Measurements from ENCODE around the gene PHETA2. TPM values are rescaled to one million over a fixed set of nuclear protein-coding genes. Genes with fewer than 3 reads are reported as not detected.
A peak's percentile ranks its signal among the peaks of the same experiment; 100 is the strongest.
"Not testable (repeated sequence)": the region's sequence is repeated elsewhere in the genome, so short reads cannot be mapped to it uniquely, and the experiment has no call there.

The PHETA2 gene
- total and polyA plus RNA-seq, 3 experiments from 2014 or later: 0.67 to 3.1 (median 3.1) TPM

DNA sequence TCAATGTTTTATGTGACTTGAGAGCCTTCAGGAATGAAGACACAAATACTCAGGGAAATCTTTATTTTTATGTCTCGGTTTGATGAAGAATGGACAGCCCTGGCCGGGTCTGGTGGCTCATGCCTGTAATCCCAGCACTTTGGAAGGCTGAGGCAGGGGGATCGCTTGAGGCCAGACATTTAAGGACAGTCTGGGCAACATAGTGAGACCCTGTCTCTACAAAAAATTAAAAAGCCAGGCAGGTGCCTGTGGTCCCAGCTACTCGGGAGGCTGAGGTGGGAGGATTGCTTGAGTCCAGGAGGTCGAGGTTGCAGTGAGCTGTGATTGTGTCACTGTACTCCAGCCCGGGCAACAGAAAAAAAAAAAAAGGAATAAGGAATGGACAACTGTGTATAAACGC, 2.5 kb upstream of the PHETA2 start:
- DNase-seq; H3K27me3 Mint-ChIP-seq; H3K9me3 Mint-ChIP-seq; H3K27me3 ChIP-seq (ENCODE audit: insufficient read depth, low read length, poor library complexity, severe bottlenecking); CTCF ChIA-PET; H3K9me3 ChIP-seq (ENCODE audit: low read length); H3K36me3 ChIP-seq (ENCODE audit: insufficient read depth, low read length): not testable (repeated sequence)
- Histone ChIP-seq H3K4me1 (ENCODE audit: insufficient read depth, low read length) (peaks cover 26% of the 10 kb centered on the region), H3K27ac (ENCODE audit: low read depth, low read length) (peak overlapping the region; percentile 76), H3K4me3 (ENCODE audit: low read length) (peak overlapping the region; percentile 85)
- Mint-ChIP-seq H3K4me3 (peak overlapping the region; percentile 91 to 96 (median 93)), H3K36me3 (peaks cover 0 to 25% (median 0%) of the 10 kb centered on the region in 3 donors), H3K4me1 (peaks cover 37 to 54% (median 46%) of the 10 kb centered on the region in 3 donors), H3K27ac (peak overlapping the region; percentile 68 to 94 (median 91))
- POLR2A ChIA-PET: interaction anchor here (0.7 to 2.2 kb wide), 3 partner anchors 8 to 29 kb away, joined by 5 to 19 read pairs (median 7); partner anchors contain the start of genes NDUFA6 and SMDT1

DNA sequence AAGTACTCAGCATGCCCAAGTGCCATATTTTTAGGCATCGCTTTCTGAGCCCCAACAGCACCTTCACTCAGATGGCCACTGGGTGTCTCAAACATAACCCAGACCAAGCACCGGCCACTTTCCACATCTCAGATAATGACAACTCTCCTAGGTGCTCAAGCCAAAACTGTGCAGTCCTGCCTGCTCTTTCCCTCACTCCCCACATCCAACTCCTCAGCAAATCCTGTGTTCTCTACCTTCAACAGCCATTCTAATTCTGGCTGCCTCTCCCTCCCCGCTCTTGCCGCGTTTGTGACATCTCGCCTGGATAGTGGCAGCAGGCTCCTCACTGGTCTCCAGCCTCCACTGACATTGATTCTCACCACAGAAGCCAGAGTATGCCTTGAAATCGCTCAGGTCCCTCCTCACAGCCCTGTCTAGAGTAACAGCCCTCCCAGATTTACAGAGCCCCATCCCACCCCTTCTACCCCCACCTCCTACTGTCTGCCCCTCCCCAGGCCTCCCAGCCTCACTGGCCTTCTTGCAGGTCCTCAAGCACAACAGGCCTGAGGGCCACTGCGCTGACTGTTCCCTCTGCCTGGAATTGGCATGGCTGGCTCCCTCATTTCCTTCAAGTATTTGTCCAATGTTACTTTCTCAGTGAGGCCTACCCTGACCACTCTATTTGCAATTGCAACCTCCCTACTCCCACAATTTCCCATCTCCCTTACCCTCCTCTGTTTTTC, 1.3 kb upstream of the PHETA2 start:
- Histone ChIP-seq H3K4me1 (ENCODE audit: insufficient read depth, low read length) (peaks cover 26% of the 10 kb centered on the region), H3K36me3 (ENCODE audit: insufficient read depth, low read length) (no peaks in the 10 kb centered on the region), H3K27ac (ENCODE audit: low read depth, low read length) (no peak overlapping the region), H3K27me3 (ENCODE audit: insufficient read depth, low read length, poor library complexity, severe bottlenecking) (no peaks in the 10 kb centered on the region), H3K4me3 (ENCODE audit: low read length) (no peak overlapping the region), H3K9me3 (ENCODE audit: low read length) (no peaks in the 10 kb centered on the region)
- no peak for DNase-seq
- Mint-ChIP-seq H3K36me3 (peaks cover 0 to 14% (median 0%) of the 10 kb centered on the region in 3 donors), H3K27ac (peak overlapping the region in 4 of 8 donors; percentile 4 to 83 (median 50)), H3K27me3 (no peaks in the 10 kb centered on the region), H3K9me3 (no peaks in the 10 kb centered on the region), H3K4me3 (peak overlapping the region; percentile 39 to 72 (median 52)), H3K4me1 (peaks cover 35 to 54% (median 46%) of the 10 kb centered on the region in 3 donors)
- ChIA-PET POLR2A (no interaction called here), CTCF (no interaction called here)

DNA sequence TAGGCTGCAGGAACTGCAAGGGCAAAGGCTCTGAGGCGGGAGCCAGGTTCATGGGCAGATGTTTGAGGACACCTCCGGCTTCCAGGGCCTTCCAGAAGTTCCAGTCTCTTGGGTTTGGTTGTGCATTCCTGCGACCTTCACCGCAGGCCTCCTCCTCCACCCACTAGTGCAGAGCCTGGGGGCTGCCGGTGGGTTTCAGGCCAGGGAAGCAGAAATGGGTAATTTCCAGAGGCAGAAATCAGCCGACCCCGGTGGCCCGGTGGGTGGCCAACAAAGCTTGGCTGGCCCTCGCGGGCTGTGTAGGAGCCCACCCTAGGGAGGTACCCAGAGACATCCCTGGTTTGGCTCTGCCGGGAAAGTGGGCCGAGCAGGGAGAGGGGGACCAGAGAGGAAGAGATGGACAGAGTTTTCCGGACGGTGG, 417 bp upstream of the PHETA2 start:
- Histone ChIP-seq H3K4me1 (ENCODE audit: insufficient read depth, low read length) (peaks cover 30% of the 10 kb centered on the region), H3K36me3 (ENCODE audit: insufficient read depth, low read length) (no peaks in the 10 kb centered on the region), H3K27me3 (ENCODE audit: insufficient read depth, low read length, poor library complexity, severe bottlenecking) (no peaks in the 10 kb centered on the region), H3K9me3 (ENCODE audit: low read length) (no peaks in the 10 kb centered on the region), H3K27ac (ENCODE audit: low read depth, low read length) (no peak overlapping the region), H3K4me3 (ENCODE audit: low read length) (peak overlapping the region; percentile 39)
- POLR2A ChIA-PET: no interaction called here
- peaks cover 35 to 58% (median 46%) of the 10 kb centered on the region in 3 donors for H3K4me1 Mint-ChIP-seq
- DNase-seq: no peak
- peaks cover 0 to 6% (median 0%) of the 10 kb centered on the region in 3 donors for H3K36me3 Mint-ChIP-seq
- H3K27me3 Mint-ChIP-seq: no peaks in the 10 kb centered on the region
- CTCF ChIA-PET: no interaction called here
- peak overlapping the region in 6 of 7 donors; percentile 51 to 72 (median 56) for H3K4me3 Mint-ChIP-seq
- H3K9me3 Mint-ChIP-seq: no peaks in the 10 kb centered on the region
- H3K27ac Mint-ChIP-seq: peak overlapping the region in 3 of 8 donors; percentile 50 to 83 (median 61)

DNA sequence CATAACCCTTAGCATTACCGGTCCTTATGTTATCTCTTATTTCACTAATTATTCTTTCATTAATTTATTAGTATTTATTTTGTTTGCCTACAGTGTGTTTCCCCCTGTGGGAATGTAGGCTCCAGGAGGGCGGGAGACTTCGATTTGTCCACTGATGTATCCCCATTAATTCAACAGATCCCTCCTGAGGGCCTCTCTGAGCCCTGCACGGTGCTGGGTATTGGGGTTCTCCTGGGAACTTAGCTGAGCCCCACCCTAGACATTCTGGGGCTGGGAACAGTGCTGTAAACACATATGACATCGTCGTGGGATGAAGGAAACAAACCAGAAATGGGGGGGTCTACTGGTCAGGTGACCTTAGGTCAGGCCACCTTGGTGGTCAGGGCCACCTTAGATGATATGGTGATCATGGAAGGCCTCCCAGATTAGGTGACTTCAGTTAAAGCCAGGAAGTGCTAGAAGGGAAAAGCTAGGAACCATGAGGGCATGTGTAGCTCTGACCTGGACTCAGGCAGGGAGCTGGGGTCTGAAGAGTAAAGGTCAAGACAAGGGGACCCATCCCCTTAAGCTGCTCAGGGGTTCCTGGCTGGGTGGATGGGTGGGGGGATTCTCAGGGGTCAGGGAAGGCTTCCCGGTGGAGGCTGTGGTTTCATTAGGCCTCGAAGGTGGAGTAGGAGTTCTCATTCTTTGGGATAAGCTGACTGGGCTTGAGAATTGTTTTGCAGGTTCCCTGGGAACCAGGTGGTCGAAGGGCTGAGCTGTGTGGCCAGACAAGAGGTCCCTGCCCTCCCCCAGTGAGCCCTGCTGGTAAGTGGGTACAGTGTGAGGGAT, 1.0 kb downstream of the PHETA2 start:
- peak overlapping the region in 7 of 8 donors; percentile 42 to 91 (median 64) for H3K27ac Mint-ChIP-seq
- H3K27me3 Mint-ChIP-seq: no peaks in the 10 kb centered on the region
- H3K9me3 Mint-ChIP-seq: no peaks in the 10 kb centered on the region
- POLR2A ChIA-PET: no interaction called here
- H3K4me3 ChIP-seq (ENCODE audit: low read length): peak overlapping the region; percentile 39
- no peaks in the 10 kb centered on the region for H3K36me3 ChIP-seq (ENCODE audit: insufficient read depth, low read length)
- CTCF ChIA-PET: interaction anchor here (0.8 to 1.6 kb wide), 2 partner anchors 16 to 363 kb away, joined by 3 to 10 read pairs; partner anchors contain the start of gene NDUFA6
- DNase-seq: no peak
- peaks cover 38 to 62% (median 40%) of the 10 kb centered on the region in 3 donors for H3K4me1 Mint-ChIP-seq
- no peaks in the 10 kb centered on the region for H3K27me3 ChIP-seq (ENCODE audit: insufficient read depth, low read length, poor library complexity, severe bottlenecking)
- peak overlapping the region; percentile 36 to 82 (median 62) for H3K4me3 Mint-ChIP-seq
- peaks cover 31% of the 10 kb centered on the region for H3K4me1 ChIP-seq (ENCODE audit: insufficient read depth, low read length)
- no peaks in the 10 kb centered on the region for H3K9me3 ChIP-seq (ENCODE audit: low read length)
- H3K36me3 Mint-ChIP-seq: peaks cover 0 to 10% (median 0%) of the 10 kb centered on the region in 3 donors
- H3K27ac ChIP-seq (ENCODE audit: low read depth, low read length): no peak overlapping the region

DNA sequence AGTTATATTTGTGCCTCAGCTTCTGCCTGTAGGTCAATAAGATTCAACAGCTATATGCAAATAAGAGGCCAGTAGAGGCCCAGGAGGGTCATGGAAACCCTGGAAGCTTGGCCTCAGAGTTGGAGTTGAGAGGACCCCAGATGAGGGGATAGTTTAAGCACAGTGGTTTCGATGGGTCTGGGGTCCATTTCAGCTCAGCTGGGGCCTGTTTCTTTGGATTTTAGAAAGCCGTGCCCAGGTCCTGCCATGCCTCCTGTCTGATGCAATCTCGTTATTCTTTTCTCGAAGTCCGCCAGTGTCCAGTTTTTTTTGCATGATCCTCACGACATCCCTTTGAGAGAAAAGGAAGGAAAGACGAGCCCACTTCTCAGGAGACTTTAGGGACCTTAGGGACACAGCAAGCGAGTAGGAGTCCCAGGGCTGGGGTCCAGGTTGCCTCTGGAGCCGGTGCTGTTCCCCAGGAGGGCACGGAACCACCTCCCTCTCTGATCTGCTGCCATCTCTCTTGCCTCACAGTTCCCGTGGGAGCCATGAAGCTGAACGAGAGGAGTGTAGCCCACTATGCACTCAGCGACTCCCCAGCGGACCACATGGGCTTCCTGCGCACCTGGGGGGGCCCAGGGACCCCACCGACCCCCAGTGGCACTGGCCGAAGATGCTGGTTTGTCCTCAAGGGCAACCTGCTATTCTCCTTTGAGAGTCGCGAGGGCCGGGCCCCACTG, 2.9 kb downstream of the PHETA2 start:
- H3K9me3 Mint-ChIP-seq: no peaks in the 10 kb centered on the region
- no peak overlapping the region for H3K27ac ChIP-seq (ENCODE audit: low read depth, low read length)
- H3K4me1 Mint-ChIP-seq: peaks cover 33 to 60% (median 37%) of the 10 kb centered on the region in 3 donors
- peak overlapping the region in 1 of 7 donors; percentile 82 for H3K4me3 Mint-ChIP-seq
- CTCF ChIA-PET: interaction anchor here (0.7 kb wide), 1 partner anchor 361 kb away, joined by 3 read pairs; no protein-coding TSS in a partner anchor
- peak overlapping the region in 4 of 8 donors; percentile 11 to 56 (median 35) for H3K27ac Mint-ChIP-seq
- H3K36me3 ChIP-seq (ENCODE audit: insufficient read depth, low read length): no peaks in the 10 kb centered on the region
- H3K36me3 Mint-ChIP-seq: peaks cover 0 to 17% (median 2%) of the 10 kb centered on the region in 3 donors
- H3K27me3 Mint-ChIP-seq: no peaks in the 10 kb centered on the region
- DNase-seq: no peak
- POLR2A ChIA-PET: interaction anchor here (1.1 kb wide), 1 partner anchor 13 kb away, joined by 5 read pairs; no protein-coding TSS in a partner anchor
- H3K9me3 ChIP-seq (ENCODE audit: low read length): no peaks in the 10 kb centered on the region
- peaks cover 24% of the 10 kb centered on the region for H3K4me1 ChIP-seq (ENCODE audit: insufficient read depth, low read length)
- H3K4me3 ChIP-seq (ENCODE audit: low read length): no peak overlapping the region
- H3K27me3 ChIP-seq (ENCODE audit: insufficient read depth, low read length, poor library complexity, severe bottlenecking): no peaks in the 10 kb centered on the region

DNA sequence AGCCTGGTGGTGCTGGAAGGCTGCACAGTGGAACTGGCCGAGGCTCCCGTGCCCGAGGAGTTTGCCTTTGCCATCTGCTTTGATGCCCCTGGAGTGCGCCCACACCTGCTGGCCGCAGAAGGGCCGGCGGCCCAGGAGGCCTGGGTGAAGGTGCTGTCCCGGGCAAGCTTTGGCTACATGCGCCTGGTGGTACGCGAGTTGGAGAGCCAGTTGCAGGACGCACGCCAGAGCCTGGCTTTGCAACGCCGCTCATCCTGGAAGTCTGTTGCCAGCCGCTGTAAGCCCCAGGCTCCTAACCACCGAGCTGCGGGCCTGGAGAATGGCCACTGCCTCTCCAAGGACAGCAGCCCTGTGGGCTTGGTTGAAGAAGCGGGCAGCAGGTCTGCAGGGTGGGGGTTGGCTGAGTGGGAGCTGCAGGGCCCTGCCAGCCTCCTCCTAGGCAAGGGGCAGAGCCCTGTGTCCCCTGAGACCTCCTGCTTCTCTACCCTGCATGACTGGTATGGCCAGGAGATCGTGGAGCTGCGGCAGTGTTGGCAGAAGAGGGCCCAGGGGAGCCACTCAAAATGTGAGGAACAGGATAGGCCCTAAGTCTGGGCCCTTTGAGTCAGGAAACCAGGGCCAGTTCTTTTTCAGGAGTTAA, 3.6 kb downstream of the PHETA2 start:
- ChIA-PET CTCF (interaction anchor here (2.2 to 4.7 kb wide), 2 partner anchors 8 to 13 kb away, joined by 9 to 41 read pairs; partner anchors contain the start of gene NDUFA6), POLR2A (interaction anchor here (2.9 kb wide), 1 partner anchor 7 kb away, joined by 19 read pairs; the partner anchor contains the start of gene NAGA)
- peak overlapping the region in 1 of 7 donors; percentile 82 for H3K4me3 Mint-ChIP-seq
- Histone ChIP-seq H3K27me3 (ENCODE audit: insufficient read depth, low read length, poor library complexity, severe bottlenecking) (no peaks in the 10 kb centered on the region), H3K27ac (ENCODE audit: low read depth, low read length) (no peak overlapping the region), H3K4me3 (ENCODE audit: low read length) (no peak overlapping the region), H3K9me3 (ENCODE audit: low read length) (no peaks in the 10 kb centered on the region), H3K36me3 (ENCODE audit: insufficient read depth, low read length) (peaks cover 3% of the 10 kb centered on the region), H3K4me1 (ENCODE audit: insufficient read depth, low read length) (peaks cover 24% of the 10 kb centered on the region)
- H3K9me3 Mint-ChIP-seq: no peaks in the 10 kb centered on the region
- peaks cover 2 to 23% (median 3%) of the 10 kb centered on the region in 3 donors for H3K36me3 Mint-ChIP-seq
- H3K27me3 Mint-ChIP-seq: no peaks in the 10 kb centered on the region
- no peak for DNase-seq
- peaks cover 34 to 63% (median 41%) of the 10 kb centered on the region in 3 donors for H3K4me1 Mint-ChIP-seq
- H3K27ac Mint-ChIP-seq: peak overlapping the region in 7 of 8 donors; percentile 23 to 99 (median 79)

Data from CD8-positive, alpha-beta memory T cell (primary cell).